Neutrophil (primary cell): ENCODE results near the gene INAFM1.
A peak's percentile ranks its signal among the peaks of the same experiment; 100 is the strongest.
"Not testable (repeated sequence)": the region's sequence is repeated elsewhere in the genome, so short reads cannot be mapped to it uniquely, and the experiment has no call there.

Experiments
- H3K27ac ChIP-seq: fragments of 200-600 bp; sonication (generic); 2 replicates; pipeline ENCODE4 v1.5.1; 2016; ENCODE audit warnings: mild to moderate bottlenecking, moderate library complexity
- H3K27me3 ChIP-seq: fragments of 200-600 bp; sonication (generic); 2 replicates; pipeline ENCODE4 v1.6.0; 2016; ENCODE audit warnings: mild to moderate bottlenecking
- H3K36me3 ChIP-seq: fragments of 200-600 bp; sonication (generic); 2 replicates; pipeline ENCODE4 v1.5.1; 2017
- H3K4me1 ChIP-seq, 2 experiments: fragments of 200-600 bp in 1 of 2; sonication (generic) in 1 of 2; 1 replicate in 1 of 2; 2 replicates in 1 of 2; pipeline versions ENCODE4 v1.5.1 to v1.6.1; 2013 to 2016; ENCODE audit warnings: low read depth in 1 of 2, low read length in 1 of 2, mild to moderate bottlenecking in 1 of 2, moderate library complexity in 1 of 2; ENCODE audit not compliant: control insufficient read depth in 1 of 2, insufficient read depth in 1 of 2
- H3K4me3 ChIP-seq, 2 experiments: fragments of 200-600 bp in 1 of 2; sonication (generic) in 1 of 2; 1 replicate in 1 of 2; 2 replicates in 1 of 2; pipeline ENCODE4 v1.5.1; 2013 to 2016; ENCODE audit warnings: low read depth in 1 of 2, low read length in 1 of 2, mild to moderate bottlenecking in 1 of 2, moderate library complexity in 1 of 2
- H3K9me3 ChIP-seq: fragments of 200-600 bp; sonication (generic); 2 replicates; pipeline ENCODE4 v1.5.1; 2016
- TF ChIP-seq, protein P1 (sequence below): fragments of 200-600 bp; sonication (generic); IDR thresholded peaks from 2 replicates; pipeline ENCODE4 v1.5.1; 2016; ENCODE audit warnings: antibody characterized with exemption

Gene INAFM1

DNA sequence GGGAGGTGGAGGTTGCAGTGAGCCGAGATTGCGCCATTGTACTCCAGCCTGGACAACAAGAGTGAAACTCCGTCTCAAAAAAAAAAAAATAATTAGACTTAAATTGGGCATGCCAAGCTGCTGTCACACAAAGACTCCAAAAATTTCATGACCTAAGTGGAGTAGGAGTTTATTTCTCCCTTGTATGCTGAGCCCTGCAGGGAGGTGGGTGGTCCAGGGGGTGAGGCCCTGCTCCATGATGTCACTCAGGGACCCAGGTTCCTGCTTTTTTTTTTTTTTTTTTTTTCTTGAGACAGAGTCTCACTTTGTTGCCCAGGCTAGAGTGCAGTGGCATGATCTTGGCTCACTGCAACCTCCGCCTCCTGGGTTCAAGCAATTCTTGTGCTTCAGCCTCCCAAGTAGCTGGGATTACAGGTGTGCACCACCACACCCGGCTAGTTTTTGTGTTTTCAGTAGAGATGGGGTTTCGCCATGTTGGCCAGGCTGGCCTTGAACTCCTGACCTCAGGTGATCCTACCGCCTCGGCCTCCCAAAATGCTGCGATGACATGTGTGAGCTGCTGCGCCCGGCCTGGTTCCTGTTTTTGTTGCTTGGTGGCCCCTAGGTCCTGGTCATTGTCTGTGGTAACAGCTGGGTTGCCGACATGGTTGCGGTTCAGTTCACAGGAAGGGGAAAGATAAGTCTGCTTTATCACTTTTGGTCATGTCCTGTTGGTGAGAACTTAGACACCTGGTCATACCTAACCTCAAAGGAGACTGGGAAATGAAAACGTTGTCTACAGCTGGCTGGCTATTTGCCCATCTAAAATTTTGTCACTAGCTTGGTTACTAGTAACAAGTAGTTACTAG lies 12.5 kb upstream of the INAFM1 start:
- H3K4me3 ChIP-seq = not testable (repeated sequence)
- peaks cover 79% of the 10 kb centered on the region for H3K36me3 ChIP-seq

DNA sequence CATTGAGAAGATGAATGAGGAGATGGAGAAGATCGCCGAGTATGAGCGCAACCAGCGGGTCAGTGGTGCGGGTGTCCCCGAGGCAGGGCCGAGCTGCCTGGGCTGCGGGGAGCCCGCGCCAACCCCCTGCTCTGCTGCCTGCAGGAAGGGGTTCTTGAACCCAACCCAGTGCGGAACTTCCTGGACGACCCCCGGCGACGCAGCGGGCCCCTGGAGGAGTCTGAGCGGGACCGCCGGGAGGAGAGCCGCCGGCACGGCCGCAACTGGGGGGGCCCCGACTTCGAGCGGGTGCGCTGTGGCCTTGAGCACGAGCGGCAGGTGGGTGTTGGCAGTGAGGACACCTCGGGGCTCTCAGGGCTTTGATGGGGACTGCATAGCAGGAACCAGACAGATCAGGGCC lies 10.1 kb upstream of the INAFM1 start:
- Histone ChIP-seq H3K36me3 (peaks cover 86% of the 10 kb centered on the region), H3K4me3 (no peak overlapping the region), H3K27ac (no peak overlapping the region), H3K27me3 (no peaks in the 10 kb centered on the region), H3K9me3 (no peaks in the 10 kb centered on the region), H3K4me1 (peaks cover 8 to 18% of the 10 kb centered on the region in 2 experiments)
- TF ChIP-seq, protein P1, sequence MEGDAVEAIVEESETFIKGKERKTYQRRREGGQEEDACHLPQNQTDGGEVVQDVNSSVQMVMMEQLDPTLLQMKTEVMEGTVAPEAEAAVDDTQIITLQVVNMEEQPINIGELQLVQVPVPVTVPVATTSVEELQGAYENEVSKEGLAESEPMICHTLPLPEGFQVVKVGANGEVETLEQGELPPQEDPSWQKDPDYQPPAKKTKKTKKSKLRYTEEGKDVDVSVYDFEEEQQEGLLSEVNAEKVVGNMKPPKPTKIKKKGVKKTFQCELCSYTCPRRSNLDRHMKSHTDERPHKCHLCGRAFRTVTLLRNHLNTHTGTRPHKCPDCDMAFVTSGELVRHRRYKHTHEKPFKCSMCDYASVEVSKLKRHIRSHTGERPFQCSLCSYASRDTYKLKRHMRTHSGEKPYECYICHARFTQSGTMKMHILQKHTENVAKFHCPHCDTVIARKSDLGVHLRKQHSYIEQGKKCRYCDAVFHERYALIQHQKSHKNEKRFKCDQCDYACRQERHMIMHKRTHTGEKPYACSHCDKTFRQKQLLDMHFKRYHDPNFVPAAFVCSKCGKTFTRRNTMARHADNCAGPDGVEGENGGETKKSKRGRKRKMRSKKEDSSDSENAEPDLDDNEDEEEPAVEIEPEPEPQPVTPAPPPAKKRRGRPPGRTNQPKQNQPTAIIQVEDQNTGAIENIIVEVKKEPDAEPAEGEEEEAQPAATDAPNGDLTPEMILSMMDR = no peak

More for the DNA sequence above, 12.5 kb upstream of the INAFM1 start:
- Histone ChIP-seq H3K27ac (peak overlapping the region; percentile 82), H3K4me1 (peaks cover 18 to 35% of the 10 kb centered on the region in 2 experiments)
- TF ChIP-seq, protein P1 = peak; percentile 15
- H3K9me3 ChIP-seq, H3K27me3 ChIP-seq: not testable (repeated sequence)

DNA sequence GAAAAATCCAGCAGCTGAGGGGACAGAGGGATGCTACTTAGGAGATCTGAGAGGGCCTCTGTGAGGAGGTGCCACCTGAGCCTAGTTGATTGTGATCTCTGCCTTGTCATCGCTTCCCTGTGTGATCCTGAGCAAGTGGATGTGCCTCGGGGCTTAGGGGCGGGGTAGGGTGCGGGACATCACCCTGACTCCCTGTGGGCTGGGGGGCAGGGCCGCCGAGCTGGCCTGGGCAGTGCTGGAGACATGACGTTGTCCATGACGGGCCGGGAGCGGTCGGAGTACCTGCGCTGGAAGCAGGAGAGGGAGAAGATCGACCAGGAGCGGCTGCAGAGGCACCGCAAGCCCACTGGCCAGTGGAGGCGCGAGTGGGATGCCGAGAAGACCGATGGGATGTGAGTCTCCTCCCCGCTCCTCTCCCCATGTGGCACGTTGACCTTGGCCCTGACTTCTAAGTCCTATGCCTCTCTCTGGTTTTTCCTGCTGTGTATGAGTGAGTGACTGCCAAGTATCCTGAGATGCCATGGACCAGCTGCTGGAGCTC lies 8.2 kb upstream of the INAFM1 start:
- H3K27ac ChIP-seq = no peak overlapping the region
- H3K27me3 ChIP-seq = no peaks in the 10 kb centered on the region
- peaks cover 8 to 14% of the 10 kb centered on the region in 2 experiments for H3K4me1 ChIP-seq
- no peak overlapping the region for H3K4me3 ChIP-seq
- no peaks in the 10 kb centered on the region for H3K9me3 ChIP-seq
- H3K36me3 ChIP-seq = peaks cover 87% of the 10 kb centered on the region
- TF ChIP-seq, protein P1 = no peak

DNA sequence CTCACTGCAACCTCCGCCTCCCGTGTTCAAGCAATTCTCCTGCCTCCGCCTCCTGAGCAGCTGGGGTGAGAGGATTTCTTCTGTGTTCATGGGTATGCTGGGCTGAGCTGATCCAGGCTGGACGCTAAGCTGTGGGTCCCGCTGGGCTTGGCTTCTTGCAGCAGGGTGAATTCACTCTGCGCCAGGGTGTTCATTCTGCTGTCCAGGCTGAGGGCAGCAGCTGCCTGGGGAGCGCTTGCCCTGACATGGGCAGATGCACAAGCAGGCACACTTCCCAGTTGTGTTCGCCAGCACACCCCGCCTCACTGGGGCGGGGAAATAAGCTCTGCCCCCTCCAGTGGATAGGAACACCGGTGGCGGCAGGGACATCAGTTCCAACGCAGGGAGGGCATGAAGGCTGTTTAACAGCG lies 7.3 kb upstream of the INAFM1 start:
- Histone ChIP-seq H3K9me3 (no peaks in the 10 kb centered on the region), H3K4me3 (no peak overlapping the region), H3K27me3 (no peaks in the 10 kb centered on the region), H3K4me1 (peaks cover 10 to 13% of the 10 kb centered on the region in 2 experiments), H3K27ac (no peak overlapping the region), H3K36me3 (peaks cover 91% of the 10 kb centered on the region)
- TF ChIP-seq, protein P1 = no peak

DNA sequence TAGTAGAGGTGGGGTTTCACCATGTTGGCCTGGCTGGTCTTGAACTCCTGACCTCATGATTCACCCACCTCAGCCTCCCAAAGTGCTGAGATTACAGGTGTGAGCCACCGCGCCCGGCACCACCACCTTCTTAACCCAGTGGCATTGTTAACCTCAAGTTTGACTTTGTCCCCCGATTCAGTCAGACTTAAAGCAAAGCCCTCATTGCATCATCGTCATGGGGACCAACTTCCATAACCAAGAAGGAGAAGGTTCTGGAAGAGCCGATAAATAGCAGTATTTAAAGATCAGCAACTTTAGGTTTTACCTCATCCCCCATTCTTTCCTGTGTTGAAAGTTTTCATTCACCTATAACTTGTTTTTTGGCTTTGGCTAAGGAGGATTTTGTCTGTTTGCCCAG lies 6.7 kb upstream of the INAFM1 start:
- H3K4me1 ChIP-seq = peaks cover 14% of the 10 kb centered on the region in 2 experiments
- no peak overlapping the region for H3K27ac ChIP-seq
- no peak overlapping the region for H3K4me3 ChIP-seq
- peaks cover 84% of the 10 kb centered on the region for H3K36me3 ChIP-seq
- H3K27me3 ChIP-seq = no peaks in the 10 kb centered on the region
- TF ChIP-seq, protein P1 = no peak
- no peaks in the 10 kb centered on the region for H3K9me3 ChIP-seq
